Kidney glomerular epithelial cell (primary cell): ENCODE results near the gene FBXL5.
"Not testable (repeated sequence)": the region's sequence is repeated elsewhere in the genome, so short reads cannot be mapped to it uniquely, and the experiment has no call there.

Experiments
- DNase-seq: peaks from one replicate; lab custom pipeline; 2025; lab: John Stamatoyannopoulos, UW

Gene FBXL5

DNA sequence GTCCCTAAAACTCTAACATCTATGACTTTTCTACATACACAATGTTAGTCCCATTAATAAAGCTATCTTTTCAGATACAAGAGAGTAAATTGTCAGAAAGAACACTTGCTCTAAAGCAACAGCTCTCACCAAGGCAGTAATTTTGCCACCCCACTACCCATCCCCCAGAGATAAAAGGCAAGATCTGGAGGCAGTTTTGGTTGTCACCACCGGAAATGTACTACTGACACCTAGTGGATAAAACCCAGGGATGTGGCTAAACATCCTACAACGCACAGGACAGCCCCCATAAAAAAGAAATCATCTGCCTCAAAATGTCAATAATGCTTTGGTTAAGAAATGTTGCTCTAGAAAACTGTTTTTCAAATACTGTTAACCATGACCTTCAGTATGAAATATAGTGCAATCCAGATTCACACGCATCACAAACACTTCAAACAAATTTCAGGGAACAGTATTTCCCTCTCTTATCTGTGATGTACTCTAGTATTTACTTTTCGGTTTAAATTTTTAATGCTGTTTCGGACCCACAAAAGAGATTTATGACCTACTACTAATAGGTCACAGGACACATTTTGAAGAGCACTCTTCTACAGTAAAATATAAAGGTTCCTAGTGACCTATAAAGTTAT, 5.1 kb downstream of the FBXL5 start:
- peak; percentile 49 for DNase-seq

DNA sequence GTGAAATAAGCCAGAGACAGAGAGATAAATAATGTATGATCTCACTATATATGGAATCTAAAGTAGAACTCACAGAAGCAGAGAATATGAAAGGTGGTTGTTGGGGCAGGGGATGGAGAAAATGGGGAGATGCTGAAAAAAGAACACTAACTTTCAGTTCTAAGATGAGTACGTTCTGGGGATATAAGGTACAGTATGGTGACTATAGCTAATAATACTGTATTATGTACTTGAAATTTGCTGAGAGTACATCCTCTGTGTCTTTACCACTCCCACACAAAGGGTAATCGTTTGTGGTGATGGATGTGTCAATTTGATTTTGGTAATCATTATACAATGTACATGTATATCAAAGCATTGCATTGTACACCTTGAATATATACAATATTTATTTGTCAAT, 6.6 kb downstream of the FBXL5 start:
- DNase-seq, result no peak

DNA sequence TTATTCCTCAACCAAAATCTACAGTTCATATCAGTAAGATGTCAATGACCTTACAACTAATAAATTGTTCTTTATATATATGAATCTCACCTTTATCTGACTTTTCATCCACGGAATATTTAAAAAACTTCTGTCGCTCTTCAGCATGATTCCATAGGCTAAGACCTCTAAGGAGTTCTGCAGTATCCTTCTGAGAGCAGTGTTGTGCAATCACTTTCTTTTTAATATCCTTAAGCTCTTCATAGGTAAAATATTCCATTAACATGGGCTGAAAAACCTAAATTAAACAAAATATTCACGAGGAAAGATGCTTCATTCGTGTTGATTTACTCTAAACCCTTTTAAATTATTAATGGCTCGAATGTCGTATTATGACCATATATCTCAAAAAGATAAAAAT, 16.7 kb downstream of the FBXL5 start:
- DNase-seq, result no peak

DNA sequence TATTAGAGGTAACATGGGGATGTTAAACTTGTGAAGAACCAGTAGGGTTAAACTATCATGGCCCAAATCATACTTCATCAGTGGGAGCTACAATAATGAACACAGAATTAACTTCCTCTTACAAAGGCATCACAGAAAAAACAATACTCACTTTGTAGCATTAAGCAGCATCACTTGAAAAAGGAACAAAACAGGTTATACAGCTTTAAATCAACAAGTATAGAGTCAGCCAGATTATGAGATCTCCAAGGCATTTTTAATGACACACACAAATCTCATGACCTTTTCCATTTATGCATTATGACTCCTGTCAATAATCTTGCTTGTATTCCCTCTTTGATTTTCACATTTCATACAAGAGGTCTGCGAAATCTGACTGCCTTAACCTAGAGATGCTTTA, 18.3 kb downstream of the FBXL5 start:
- no peak for DNase-seq

DNA sequence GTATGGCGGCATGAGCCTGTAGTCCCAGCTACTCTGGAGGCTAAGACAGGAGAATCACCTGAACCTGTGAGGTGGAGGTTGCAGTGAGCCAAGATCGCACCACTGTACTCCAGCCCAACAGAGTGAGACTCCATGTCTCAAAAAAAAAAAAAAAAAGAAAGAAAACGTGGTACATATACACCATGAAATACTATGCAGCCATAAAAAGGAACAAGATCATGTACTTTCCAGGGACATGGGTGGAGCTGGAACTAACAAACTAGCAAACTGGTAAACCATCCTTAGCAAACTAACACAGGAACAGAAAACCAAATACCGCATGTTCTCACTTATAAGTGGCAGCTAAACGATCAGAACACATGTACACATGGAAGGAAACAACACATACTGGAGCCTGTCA, 37.8 kb downstream of the FBXL5 start:
- not testable (repeated sequence) for DNase-seq

DNA sequence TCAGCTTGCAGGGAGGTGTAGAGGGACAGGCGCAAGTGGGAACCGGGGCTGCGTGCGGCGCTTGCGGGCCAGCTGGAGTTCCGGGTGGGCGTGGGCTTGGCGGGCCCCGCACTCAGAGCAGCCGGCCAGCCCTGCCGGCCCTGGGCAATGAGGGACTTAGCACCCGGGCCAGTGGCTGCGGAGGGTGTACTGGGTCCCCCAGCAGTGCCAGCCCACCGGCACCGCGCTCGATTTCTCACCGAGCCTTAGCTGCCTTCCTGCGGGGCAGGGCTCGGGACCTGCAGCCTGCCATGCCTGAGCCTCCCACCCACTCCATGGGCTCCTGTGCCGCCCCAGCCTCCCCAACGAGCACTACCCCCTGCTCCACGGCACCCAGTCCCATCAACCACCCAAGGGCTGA, 40.3 kb downstream of the FBXL5 start:
- DNase-seq, result not testable (repeated sequence)

- DNase-seq, result no peak
Observed at GRCh38 chr4:15612136-15612535, 43.0 kb downstream of the FBXL5 start.

DNA sequence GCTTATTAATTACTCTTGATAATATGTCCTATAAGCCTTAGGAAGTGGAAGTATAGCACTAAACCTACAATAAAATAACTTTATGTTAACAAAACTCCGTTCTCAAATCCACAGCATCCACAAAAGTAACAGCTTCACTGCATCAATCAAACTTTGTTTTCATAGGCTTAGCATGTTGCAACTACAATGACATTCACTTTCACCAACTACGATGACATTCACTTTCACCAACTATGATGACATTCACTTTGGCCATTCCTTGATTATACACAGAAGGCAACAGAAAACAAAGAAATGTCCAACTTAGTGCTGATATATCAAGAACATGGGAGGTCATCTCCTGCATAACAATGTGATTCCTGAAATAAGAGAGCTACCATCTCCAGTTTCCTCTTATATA, 44.3 kb downstream of the FBXL5 start:
- no peak for DNase-seq

DNA sequence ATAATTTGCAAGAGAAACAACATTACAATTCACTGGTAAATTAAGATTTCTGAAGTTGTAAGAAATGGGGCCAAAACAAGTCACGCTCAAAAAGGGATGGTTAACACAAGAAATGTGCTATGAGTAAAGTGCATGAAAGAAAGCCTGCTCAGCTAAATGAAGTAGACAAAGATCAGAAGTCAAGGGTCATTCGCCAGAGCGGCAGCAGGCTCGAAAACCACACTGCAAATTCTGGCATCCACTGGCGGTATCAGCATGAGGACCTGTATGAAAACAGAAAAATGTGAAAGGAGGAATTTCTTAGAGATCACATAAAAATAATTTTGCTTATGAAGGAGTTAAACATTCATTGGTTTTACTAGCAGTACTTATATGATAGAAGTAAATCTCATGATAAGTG, 49.6 kb downstream of the FBXL5 start:
- DNase-seq, result no peak

GRCh38 chr4:15601862-15602261, 53.3 kb downstream of the FBXL5 start:
- no peak for DNase-seq

DNA sequence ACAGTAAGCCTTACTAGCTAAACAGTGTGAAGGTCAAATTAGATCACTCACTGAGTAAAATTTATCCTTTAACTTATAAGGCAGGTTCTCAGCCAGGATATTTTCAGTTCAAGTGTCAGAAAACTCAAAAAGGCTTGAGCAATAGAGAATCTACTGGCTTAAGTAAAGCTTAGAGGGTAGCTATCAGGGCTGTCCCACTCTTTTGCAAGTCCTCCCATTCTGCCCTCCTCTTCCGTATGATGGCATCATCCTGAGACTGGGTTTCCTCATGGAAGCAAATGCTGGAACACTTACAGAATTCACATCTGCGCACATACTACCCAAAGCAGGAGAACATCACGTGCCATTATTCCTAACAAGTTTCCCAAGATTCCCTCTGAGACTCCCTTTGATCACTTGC, 55.0 kb downstream of the FBXL5 start:
- DNase-seq, result no peak

DNA sequence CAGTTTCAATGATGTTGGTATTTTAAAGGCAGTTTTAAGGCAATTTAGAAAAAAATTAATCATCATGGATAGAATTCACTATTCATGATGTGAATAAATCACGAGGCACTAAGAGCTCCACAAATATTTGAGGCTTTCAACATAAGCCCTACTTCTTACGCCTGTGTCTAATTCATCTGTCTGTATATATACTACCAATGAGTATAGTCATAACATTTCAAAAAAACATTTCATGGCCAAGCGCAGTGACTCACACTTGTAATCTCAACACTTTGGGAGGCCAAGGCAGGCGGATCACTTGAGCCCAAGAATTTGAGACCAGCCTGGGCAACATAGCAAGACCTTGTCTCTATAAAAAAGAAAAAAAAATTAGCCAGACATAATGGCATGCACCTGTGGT, 56.5 kb downstream of the FBXL5 start:
- no peak for DNase-seq

DNA sequence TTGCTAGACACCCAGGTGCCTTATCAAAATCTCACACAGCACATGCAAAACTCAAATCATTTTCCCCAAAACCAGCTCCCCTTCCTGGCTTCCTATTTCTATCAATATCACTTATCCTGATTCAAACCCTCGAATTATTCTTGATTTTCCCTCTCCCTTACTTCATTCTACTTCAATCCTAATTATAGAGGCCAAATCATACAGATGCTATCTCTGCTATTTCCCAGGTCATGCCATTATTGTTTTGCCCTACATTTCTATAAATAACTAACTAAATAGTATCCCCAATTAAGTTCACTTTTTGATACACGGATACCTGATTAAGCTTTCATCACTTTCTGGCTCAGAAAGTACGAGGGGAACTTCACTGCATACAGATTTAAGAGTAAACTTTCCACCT, 62.4 kb downstream of the FBXL5 start:
- DNase-seq, result no peak

- no peak for DNase-seq
Observed at GRCh38 chr4:15587649-15588048, 67.5 kb downstream of the FBXL5 start.

GRCh38 chr4:15586066-15586465, 69.1 kb downstream of the FBXL5 start:
- DNase-seq, result no peak

GRCh38 chr4:15585331-15585730, 69.8 kb downstream of the FBXL5 start:
- no peak for DNase-seq

DNA sequence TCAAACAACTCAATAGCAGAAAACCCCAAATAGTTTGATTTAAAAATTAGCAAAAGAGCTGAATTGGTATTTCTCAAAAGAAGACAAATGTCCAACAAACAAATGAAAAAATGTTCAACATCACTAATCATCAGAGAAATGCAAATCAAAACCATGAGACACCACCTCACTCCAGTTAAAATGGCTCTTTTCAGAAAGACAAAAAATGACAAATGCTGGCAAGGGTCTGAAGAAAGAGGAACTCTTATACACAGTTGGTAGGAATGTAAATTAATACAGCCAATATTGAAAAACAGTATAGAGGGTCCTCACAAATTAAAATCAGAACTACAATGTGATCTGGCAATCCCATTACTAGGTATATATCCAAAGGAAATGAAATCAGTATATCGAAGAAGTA, 70.4 kb downstream of the FBXL5 start:
- DNase-seq, result no peak

- DNase-seq, result no peak
Observed at GRCh38 chr4:15577508-15577907, 77.6 kb downstream of the FBXL5 start.

DNA sequence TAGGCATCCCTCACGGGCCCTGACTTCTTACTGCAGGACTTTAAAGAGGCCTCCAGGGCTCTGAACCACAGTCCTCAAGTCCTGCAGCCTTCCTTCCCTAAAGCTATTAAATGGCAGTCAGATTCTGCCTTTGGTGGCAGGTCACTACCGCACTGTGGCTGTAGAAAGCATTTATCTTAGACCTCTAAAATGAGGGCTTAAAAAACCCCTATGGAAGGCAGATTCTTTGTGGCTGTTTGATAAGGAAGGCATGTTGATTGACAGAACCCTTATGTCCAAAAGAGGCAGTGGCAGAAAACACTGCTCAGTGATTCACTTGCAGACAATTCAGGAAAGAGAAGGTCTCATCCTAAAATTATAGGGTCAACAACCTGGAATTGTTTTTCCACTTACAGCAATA, 79.2 kb downstream of the FBXL5 start:
- no peak for DNase-seq

- DNase-seq, result no peak
Observed at GRCh38 chr4:15569746-15570145, 85.4 kb downstream of the FBXL5 start.

GRCh38 chr4:15568821-15569220, 86.3 kb downstream of the FBXL5 start:
- DNase-seq, result no peak

DNA sequence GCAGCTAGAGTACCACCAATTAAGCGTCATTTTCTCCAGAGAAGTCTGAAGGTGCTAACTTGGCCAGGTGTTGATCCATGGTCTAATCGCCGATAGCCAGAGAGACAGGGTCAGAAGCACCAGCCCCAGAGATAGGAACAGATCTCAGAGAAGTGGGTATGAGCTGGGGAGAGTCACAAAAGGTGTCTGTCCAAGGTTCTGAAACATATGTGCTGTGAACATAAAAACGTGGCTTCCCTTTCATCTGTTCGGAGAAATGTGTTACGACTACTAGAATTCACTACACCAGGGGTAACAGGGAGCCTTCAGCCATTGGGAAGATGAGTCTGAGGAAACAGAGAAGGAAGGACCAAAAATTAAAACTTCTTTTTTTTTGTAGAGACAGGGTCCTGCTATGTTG, 91.3 kb downstream of the FBXL5 start:
- no peak for DNase-seq

DNA sequence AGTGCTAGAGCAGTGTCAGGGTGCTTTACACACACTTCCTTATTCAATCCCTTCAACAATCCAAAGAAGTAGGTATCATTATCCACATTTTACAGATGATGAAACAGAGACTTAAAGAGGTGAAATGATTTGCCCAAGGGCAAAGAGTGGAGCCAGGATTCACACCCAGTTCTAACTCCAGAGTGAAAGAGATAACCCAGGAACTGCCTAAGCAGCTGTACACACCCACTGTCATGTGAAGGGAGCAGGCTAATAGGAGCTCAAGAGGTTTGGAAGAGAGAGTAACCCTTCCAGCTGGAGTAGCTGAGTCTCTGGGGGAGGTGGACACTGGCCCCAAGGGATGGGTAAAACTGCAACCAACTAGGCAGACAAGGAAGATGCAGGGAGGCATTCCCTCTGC, 92.5 kb downstream of the FBXL5 start:
- no peak for DNase-seq

- DNase-seq, result no peak
Observed at GRCh38 chr4:15562114-15562513, 93.0 kb downstream of the FBXL5 start.

- DNase-seq, result no peak
Observed at GRCh38 chr4:15558561-15558960, 96.6 kb downstream of the FBXL5 start.
